GM12878 (cell line): ENCODE data around the gene INHBB.

Experiments
- BACH1 ChIP-seq: fragments of 450-650 bp; IDR thresholded peaks from 2 replicates; pipeline ENCODE4 v1.6.1; 2017; ENCODE audit warnings: mild to moderate bottlenecking, borderline replicate concordance
- CTCF ChIP-seq, 3 experiments: IDR thresholded peaks in 2 of 3; conservative IDR thresholded peaks in 1 of 3; 2 replicates each; pipeline ENCODE4 v1.5.1; 2011; ENCODE audit warnings: low read depth in 3 of 3, low read length in 3 of 3, mild to moderate bottlenecking in 3 of 3, control low read depth in 2 of 3, moderate library complexity in 2 of 3, inconsistent platforms in 1 of 3, mixed read lengths in 1 of 3; ENCODE audit not compliant: control insufficient read depth in 2 of 3, insufficient read depth in 1 of 3; ENCODE audit errors: extremely low read depth in 1 of 3
- CUX1 ChIP-seq: IDR thresholded peaks from 2 replicates; pipeline ENCODE4 v1.6.1; 2012; ENCODE audit warnings: improper control_type of control experiment, low read depth, low read length; ENCODE audit not compliant: insufficient replicate concordance
- DPF2 ChIP-seq: fragments of 450-650 bp; IDR thresholded peaks from 2 replicates; pipeline ENCODE4 v1.6.1; 2017; ENCODE audit warnings: mild to moderate bottlenecking
- EP300 ChIP-seq, 2 experiments: fragments of 150-350 bp in 1 of 2; IDR thresholded peaks; 2 replicates each; pipeline ENCODE4 v1.6.1; 2011 to 2012; ENCODE audit warnings: low read depth in 2 of 2, low read length in 2 of 2, borderline replicate concordance in 1 of 2, improper control_type of control experiment in 1 of 2, inconsistent platforms in 1 of 2; ENCODE audit not compliant: control insufficient read depth in 1 of 2
- MYC ChIP-seq: IDR thresholded peaks from 2 replicates; pipeline ENCODE4 v1.6.1; 2011; ENCODE audit warnings: mild to moderate bottlenecking, low read length, moderate library complexity, inconsistent platforms; ENCODE audit not compliant: insufficient read depth, insufficient replicate concordance, insufficient read length, severe bottlenecking
- POLR2AphosphoS5 ChIP-seq: IDR thresholded peaks from 2 replicates; pipeline ENCODE4 v1.6.1; 2011; ENCODE audit warnings: mild to moderate bottlenecking, low read length, inconsistent platforms
- SMC3 ChIP-seq: IDR thresholded peaks from 2 replicates; pipeline ENCODE4 v1.6.1; 2011; ENCODE audit warnings: low read length, improper control_type of control experiment, borderline replicate concordance
- SREBF2 ChIP-seq: IDR thresholded peaks from 2 replicates; pipeline ENCODE4 v1.6.1; 2012; ENCODE audit warnings: mild to moderate bottlenecking, low read length
- SRF ChIP-seq, 2 experiments: IDR thresholded peaks; 2 replicates each; pipeline ENCODE4 v1.6.1; 2011; ENCODE audit warnings: low read depth in 2 of 2, low read length in 2 of 2, mild to moderate bottlenecking in 1 of 2, moderate library complexity in 1 of 2
- TAF1 ChIP-seq: IDR thresholded peaks from 2 replicates; pipeline ENCODE4 v1.6.1; 2011; ENCODE audit warnings: mild to moderate bottlenecking, low read depth, low read length, borderline replicate concordance
- TCF12 ChIP-seq: IDR thresholded peaks from 2 replicates; pipeline ENCODE4 v1.6.1; 2011; ENCODE audit warnings: low read depth, mild to moderate bottlenecking, low read length
- YBX1 ChIP-seq: fragments of 450-650 bp; IDR thresholded peaks from 2 replicates; pipeline ENCODE4 v1.6.1; 2016; ENCODE audit warnings: antibody characterized with exemption
- TF ChIP-seq, protein P1 (sequence below): IDR thresholded peaks from 2 replicates; pipeline ENCODE4 v1.6.1; 2012; ENCODE audit warnings: low read depth, low read length, improper control_type of control experiment

- TF ChIP-seq YBX1 (no peak), CTCF (IDR thresholded peaks at IDR 0.05 in 2 of 3, conservative IDR thresholded peaks at IDR 0.05 in 1 of 3; ENCODE audit: control insufficient read depth in 2 of 3, extremely low read depth in 1 of 3, insufficient read depth in 1 of 3, low read depth in 3 of 3, low read length in 3 of 3) (no peak), POLR2AphosphoS5 (no peak), MYC (no peak), SREBF2 (no peak), TAF1 (no peak), DPF2 (no peak), BACH1 (no peak), SRF (IDR thresholded peaks at IDR 0.05; ENCODE audit: low read depth in 2 of 2, low read length in 2 of 2) (no peak), EP300 (IDR thresholded peaks at IDR 0.05; ENCODE audit: borderline replicate concordance in 1 of 2, control insufficient read depth in 1 of 2, low read depth in 2 of 2, low read length in 2 of 2) (no peak), CUX1 (no peak), TCF12 (no peak), SMC3 (no peak)
- TF ChIP-seq, protein P1, sequence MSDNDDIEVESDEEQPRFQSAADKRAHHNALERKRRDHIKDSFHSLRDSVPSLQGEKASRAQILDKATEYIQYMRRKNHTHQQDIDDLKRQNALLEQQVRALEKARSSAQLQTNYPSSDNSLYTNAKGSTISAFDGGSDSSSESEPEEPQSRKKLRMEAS = no peak
These were observed 21.0 kb upstream of the INHBB start for GRCh38 chr2:120324933-120325332.
